Adipose tissue (tissue), 3 donors: ENCODE measurements around the gene CEMIP. TPM values are rescaled to one million over a fixed set of nuclear protein-coding genes. Genes with fewer than 3 reads are reported as not detected.

Experiments used
- H3K27ac ChIP-seq: one replicate; pipeline ENCODE4 v1.5.1; 2013; ENCODE audit warnings: low read depth, low read length
- WGBS, 3 donors: extraction: QIAGEN DNeasy Blood & Tissue Kit; methylation state at CpG; one replicate each; pipeline ENCODE4 v1.1.7; 2013; 5-methylcytosine and 5-hydroxymethylcytosine counted together
- polyA plus RNA-seq, 3 donors: library from polyadenylated mRNA; stranded (reverse); fragments of 200-250 nt; gene quantifications; one replicate each; pipeline ENCODE4 v1.2.3, GENCODE V29; 2013
- donor health status: healthy with polysubstance abuse.
- donor health status: Bipolar disorder and iron deficiency.
- donor health status: healthy.

Gene CEMIP
- polyA plus RNA-seq, 3 donors = 0.90 to 1.5 (median 1.3) TPM

DNA sequence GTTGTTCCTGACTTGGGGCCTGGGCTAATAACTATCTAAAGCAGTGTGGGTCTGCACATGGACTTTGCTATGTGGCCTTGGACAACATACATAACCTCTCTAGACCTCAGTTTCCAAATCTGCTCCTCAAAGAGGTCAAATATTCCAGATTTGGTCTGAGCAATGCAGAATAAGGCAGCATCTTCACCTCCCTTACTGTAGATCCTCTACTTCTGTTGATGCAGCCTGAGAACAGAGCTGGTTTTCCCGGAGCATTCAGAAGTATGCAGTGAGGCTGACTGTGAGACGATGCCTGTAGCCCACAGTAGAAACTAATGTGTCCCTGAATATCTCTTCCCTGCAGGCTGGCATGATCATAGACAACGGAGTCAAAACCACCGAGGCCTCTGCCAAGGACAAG is 145.1 kb downstream of the CEMIP start:
- WGBS, 3 donors = 85 to 97% (median 96%) methylated on average over 4 of the region's 4 CpGs
- H3K27ac ChIP-seq = no peak overlapping the region

- 92 to 97% (median 96%) methylated on average over 17 of the region's 17 CpGs for WGBS, 3 donors
- no peak overlapping the region for H3K27ac ChIP-seq
These were observed 146.5 kb downstream of the CEMIP start for GRCh38 chr15:80925597-80926059.

GRCh38 chr15:80926126-80926525 is 147.0 kb downstream of the CEMIP start:
- WGBS, 3 donors = 88 to 93% (median 92%) methylated on average over 3 of the region's 3 CpGs

GRCh38 chr15:80929225-80929624 is 150.1 kb downstream of the CEMIP start:
- WGBS, 3 donors = 94 to 97% (median 97%) methylated on average over 4 of the region's 4 CpGs
- no peak overlapping the region for H3K27ac ChIP-seq

More at GRCh38 chr15:80926126-80926525, 147.0 kb downstream of the CEMIP start:
- H3K27ac ChIP-seq = no peak overlapping the region

DNA sequence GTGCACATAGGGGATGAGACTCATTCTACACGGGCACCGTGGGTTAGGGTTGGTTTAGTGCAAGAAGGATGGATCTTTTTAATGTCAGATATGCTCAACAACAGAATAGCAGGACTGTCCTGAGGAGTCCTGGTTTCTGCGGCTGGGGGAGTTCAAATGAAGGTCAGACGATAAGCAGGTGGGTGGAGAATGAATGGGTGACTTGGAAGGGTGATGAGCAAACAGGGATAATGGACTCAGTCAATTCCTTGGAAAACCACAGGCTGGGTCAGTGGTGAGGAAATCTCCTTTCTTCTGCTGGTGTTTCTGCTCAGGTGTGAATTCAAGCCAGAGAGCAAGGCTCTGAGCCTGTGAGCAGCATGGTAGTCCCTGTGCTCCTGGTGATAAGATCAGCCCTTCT is 150.5 kb downstream of the CEMIP start:
- no peak overlapping the region for H3K27ac ChIP-seq
- 88 to 94% (median 92%) methylated on average over 4 of the region's 4 CpGs for WGBS, 3 donors

DNA sequence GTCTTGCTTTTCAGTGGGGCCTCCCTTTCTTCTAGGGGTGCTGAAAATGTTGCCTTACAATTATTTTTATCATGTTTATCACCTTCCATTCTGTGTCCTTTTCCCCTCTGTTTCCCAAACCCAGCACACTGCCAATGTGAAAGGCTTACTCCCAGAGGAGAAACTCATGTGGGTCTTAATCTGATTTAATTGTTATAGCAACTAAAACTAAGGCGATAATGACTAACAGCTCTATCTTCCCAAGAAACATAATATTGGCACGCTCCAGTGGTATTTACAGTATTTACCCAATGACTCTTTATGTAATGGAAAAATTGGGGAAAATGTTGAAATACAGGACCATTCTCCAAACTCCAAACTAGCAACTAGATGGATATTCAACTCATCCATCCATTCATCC is 152.0 kb downstream of the CEMIP start:
- WGBS, 3 donors = 84 to 92% (median 85%) methylated on average over 2 of the region's 2 CpGs
- H3K27ac ChIP-seq = no peak overlapping the region

- no peak overlapping the region for H3K27ac ChIP-seq
- 80 to 92% (median 87%) methylated on average over 20 of the region's 20 CpGs for WGBS, 3 donors
These were observed 152.7 kb downstream of the CEMIP start for GRCh38 chr15:80931721-80932512.

GRCh38 chr15:80932513-80932815 is 153.3 kb downstream of the CEMIP start:
- no peak overlapping the region for H3K27ac ChIP-seq
- 71 to 77% (median 75%) methylated on average over 5 of the region's 5 CpGs for WGBS, 3 donors

DNA sequence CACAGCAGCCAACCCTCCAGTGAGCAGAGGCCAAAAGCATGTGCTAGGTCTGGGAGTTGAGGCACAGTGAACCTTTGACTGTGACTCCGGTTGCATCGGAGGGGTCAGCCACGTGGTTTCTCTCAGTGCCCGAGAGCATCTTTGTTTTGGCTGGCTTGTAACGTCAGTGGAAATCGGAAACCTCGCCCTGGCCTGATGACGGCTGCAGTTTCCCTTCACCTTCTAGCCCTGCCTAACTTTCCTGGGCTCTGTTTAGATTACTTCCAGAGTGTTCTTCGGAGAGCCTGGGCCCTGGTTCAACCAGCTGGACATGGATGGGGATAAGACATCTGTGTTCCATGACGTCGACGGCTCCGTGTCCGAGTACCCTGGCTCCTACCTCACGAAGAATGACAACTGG is 153.8 kb downstream of the CEMIP start:
- WGBS, 3 donors = 68 to 82% (median 72%) methylated on average over 15 of the region's 15 CpGs

GRCh38 chr15:80934761-80935221 is 155.6 kb downstream of the CEMIP start:
- H3K27ac ChIP-seq = no peak overlapping the region
- WGBS, 3 donors = 77 to 85% (median 78%) methylated on average over 3 of the region's 3 CpGs

More for the DNA sequence above, 153.8 kb downstream of the CEMIP start:
- H3K27ac ChIP-seq = no peak overlapping the region

GRCh38 chr15:80936288-80937078 is 157.3 kb downstream of the CEMIP start:
- WGBS, 3 donors = 92 to 95% (median 94%) methylated on average over 16 of the region's 16 CpGs
- no peak overlapping the region for H3K27ac ChIP-seq

GRCh38 chr15:80937718-80938117 is 158.5 kb downstream of the CEMIP start:
- 96 to 98% (median 98%) methylated on average over 12 of the region's 12 CpGs for WGBS, 3 donors
- H3K27ac ChIP-seq = no peak overlapping the region

DNA sequence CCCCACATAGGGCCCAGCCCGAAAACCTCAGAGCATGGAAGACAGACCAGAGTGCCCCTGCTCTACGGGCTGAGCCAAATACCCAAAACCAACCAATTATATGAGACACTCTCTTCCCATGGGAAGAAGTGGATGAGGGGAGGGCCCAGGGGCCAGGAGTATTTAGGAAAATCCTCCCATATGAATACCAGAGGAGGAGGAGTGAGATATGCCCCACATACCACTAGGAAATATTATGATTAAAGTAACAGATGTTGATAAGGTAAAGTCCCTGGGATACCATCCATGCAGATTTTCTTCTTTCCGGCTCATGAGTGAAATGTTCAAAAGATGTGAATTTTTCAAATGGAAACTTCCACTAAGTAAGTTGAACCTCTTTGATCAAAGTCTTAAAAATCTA is 160.0 kb downstream of the CEMIP start:
- H3K27ac ChIP-seq = no peak overlapping the region
- WGBS, 3 donors = 96 to 100% (median 98%) methylated on average over 3 of the region's 3 CpGs

GRCh38 chr15:80940331-80940730 is 161.2 kb downstream of the CEMIP start:
- no peak overlapping the region for H3K27ac ChIP-seq
- WGBS, 3 donors = 92 to 96% (median 95%) methylated on average over 4 of the region's 4 CpGs

DNA sequence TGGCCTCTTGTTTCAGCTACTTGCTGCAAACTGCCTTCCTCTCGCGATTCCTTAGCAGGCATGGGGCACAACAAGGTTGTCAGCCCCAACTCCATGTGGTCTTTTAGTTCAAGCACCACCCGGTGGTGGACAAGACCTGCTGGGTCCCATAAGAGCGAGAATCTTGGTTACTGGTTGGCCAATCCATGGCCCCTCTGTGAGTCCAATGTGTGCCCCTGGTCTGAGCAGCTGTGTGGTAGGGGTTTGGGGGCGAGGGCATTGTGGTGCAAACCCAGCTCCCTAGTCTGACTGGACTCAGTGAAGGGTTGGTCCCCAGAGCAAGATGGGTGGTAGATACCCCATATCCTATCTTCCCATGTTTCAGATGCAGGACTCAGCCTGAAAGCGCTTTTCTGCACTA is 161.7 kb downstream of the CEMIP start:
- 96 to 97% (median 96%) methylated on average over 6 of the region's 6 CpGs for WGBS, 3 donors
- no peak overlapping the region for H3K27ac ChIP-seq

GRCh38 chr15:80942266-80942665 is 163.1 kb downstream of the CEMIP start:
- WGBS, 3 donors = 82 to 84% (median 83%) methylated on average over 7 of the region's 7 CpGs
- H3K27ac ChIP-seq = no peak overlapping the region

- WGBS, 3 donors = 78 to 84% (median 81%) methylated on average over 16 of the region's 16 CpGs
- H3K27ac ChIP-seq = no peak overlapping the region
These were observed 163.8 kb downstream of the CEMIP start for GRCh38 chr15:80942746-80943565.

GRCh38 chr15:80944818-80945217 is 165.6 kb downstream of the CEMIP start:
- no peak overlapping the region for H3K27ac ChIP-seq
- 93 to 97% (median 93%) methylated on average over 3 of the region's 3 CpGs for WGBS, 3 donors

DNA sequence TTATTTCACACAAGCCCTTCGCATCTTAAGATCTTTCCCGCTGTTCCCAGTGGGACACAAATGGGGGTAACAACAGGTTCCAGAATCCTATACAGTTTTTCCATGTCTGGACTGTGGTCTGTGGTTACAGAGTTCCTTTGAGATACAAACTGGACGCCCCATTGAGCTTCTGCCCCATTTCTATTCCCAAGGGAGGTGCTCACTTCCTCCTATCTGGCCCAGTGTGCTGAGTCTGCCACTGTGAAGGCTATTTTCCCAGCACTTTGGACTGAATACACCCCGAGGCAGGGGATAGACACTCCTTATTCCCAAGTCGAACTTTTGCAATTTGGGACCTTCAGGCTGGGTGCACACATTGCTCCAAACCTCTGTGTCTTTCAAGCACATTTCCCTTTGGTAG is 166.4 kb downstream of the CEMIP start:
- no peak overlapping the region for H3K27ac ChIP-seq
- WGBS, 3 donors = 82 to 94% (median 89%) methylated on average over 5 of the region's 5 CpGs
